OCI-M1 (cell line): ENCODE measurements around the gene OR2T35.
A peak's percentile ranks its signal among the peaks of the same experiment; 100 is the strongest.

ENCODE experiments used
- DNase-seq: peaks from one replicate; lab custom pipeline; 2025; lab: John Stamatoyannopoulos, UW

The OR2T35 gene

DNA sequence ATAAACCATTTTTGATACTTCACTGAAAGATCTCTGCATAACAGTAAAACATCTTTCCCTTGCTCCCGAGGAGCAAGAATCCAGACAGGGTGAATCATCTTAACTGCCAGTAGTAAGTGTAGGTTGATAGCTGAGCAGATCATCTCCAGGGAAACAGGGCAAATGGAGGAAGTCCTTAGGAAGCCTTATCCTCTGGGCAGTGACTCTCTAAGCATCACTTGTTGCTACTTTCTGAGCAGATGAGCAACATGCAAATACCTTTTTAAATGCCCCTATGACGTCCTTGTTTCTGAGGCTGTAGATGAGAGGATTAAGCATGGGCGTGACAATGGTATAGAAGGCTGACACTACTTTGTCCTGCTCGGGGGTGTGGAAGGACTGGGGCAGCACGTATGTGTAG lies 19.1 kb downstream of the OR2T35 start:
- no peak for DNase-seq

DNA sequence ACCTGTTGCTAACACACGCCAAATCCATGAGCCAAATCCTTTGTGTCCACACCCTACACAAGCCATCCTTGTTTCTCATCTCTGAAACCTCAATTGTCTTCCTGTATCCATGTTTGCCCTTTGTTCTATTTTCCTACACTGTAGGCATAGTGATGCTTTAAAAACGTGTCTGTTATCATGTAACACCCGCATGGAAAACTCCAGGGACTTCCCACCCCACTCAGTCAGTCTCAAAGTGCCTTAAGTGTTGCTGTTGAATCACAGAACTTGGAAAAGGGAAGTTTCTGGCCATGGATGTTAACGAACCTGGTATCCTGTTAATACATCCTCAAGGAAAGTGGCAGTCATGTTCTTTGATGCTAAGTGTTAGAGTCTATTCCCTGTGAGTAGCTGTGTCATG lies 19.9 kb downstream of the OR2T35 start:
- no peak for DNase-seq

DNA sequence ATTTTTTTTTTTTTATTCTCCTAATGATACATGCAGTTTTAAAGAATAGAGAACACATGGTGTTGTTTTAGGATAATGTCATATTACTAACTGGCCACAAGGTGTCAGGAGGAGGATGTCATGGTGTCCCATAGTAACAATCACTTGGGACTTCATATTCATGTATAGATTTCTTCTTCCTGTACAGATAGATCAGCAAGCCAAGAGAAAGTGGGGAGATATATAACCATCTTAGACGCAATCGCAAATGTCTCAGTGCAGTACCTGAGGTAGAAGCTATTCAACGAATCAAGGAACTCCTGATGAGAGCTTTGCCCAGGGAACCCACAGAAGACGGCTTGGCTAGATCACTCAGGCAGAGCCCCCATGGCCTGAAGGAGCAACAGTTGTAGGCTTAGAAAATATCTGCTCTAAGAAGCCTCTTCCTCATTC lies 22.5 kb downstream of the OR2T35 start:
- DNase-seq: peak; percentile 76

DNA sequence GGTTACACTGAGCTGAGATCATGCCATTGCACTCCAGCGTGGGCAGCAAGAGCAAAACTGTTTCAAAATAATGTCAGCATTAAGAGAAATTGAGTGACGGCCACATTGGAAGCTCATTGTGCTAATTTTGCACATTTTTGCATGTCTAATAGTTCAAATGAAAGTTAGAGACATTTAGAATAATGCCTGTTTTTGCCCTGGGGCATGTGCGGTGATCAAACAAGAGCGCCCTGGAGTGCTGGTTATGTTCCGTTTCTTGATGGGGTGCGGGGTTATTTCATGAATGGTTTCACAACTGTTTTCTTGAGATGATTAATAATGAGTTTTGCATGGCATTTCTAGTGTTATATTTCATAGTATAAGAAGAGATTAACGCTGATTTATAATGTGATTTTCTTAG lies 23.3 kb downstream of the OR2T35 start:
- no peak for DNase-seq

DNA sequence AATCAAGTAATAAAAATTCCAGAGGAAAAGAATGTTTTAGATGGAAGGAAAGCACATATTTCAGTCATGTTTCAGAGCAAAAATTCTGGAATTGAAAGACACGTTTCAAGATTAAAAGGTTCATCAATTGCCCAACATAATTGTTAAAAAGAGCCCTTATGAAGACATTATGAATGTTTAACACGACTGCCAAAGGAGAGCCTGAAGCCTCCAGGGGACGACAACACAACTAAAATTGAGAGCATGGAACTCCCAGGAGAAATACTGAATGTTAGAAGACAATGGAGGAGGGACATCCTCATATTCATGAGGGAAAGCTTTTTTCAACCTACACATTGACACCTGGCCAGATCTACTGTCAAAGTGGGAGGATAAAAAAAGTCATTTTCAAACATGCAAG lies 26.2 kb downstream of the OR2T35 start:
- DNase-seq: peak; percentile 87

DNA sequence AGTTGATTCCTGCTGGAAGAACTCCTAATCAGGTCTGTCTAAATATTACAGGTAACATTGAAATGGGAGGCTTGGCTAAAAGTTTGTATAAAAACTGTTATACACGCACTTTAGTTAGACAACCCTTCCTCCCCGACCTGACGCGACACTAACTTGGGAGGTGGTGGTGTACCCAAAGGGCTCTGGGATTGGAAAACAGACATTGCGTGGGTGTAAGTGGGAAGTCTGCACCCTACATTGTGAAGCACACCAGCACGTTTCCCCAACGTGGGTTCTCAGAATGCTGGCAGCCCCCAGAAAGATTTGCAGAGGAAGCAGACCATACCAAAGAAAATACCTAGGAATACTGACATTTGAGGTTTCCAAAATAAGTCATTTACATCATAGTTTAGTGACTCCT lies 27.0 kb downstream of the OR2T35 start:
- DNase-seq: no peak

DNA sequence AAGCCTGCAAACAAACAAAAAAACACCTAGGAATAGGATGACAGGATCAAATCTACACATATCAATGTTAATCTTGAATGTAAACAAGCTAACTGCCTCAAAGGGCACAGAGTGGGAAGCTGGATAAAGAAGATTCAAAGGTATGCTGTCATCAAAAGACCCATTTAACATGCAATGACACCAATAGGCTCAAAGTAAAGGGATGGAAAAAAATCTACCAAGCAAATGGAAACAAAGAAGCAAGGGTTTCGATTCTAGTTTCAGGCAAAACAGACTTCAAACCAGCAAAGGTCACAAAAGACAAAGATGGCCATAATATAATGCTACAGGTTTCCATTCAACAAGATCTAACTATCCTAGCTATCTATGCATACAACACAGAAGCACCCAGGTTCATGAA lies 31.3 kb downstream of the OR2T35 start:
- no peak for DNase-seq

DNA sequence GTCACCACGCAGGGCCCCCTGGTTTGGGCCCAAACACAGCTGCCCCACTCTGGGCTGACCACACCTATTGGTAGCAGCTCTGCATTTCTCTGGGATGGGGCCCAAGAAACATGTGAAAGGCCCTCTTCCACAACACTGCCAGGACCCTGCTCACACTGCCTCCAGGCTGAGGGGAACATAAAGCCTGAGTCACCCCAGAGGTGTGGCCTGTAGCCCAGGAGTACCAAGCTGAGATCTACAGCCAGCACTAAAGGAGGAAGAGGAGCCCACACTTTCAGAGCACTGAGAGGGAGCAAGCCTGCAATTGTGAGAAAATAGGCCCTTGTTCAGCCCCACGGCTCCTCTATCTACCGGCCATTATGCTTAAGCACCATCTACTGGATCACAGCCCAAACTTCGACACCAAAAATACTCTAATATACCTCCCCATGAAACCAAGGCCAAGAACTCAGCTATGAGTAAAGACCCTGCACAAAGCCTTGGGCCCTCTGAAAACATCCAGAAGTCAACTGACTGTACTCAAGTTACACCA lies 33.1 kb downstream of the OR2T35 start:
- peak; percentile 73 for DNase-seq

DNA sequence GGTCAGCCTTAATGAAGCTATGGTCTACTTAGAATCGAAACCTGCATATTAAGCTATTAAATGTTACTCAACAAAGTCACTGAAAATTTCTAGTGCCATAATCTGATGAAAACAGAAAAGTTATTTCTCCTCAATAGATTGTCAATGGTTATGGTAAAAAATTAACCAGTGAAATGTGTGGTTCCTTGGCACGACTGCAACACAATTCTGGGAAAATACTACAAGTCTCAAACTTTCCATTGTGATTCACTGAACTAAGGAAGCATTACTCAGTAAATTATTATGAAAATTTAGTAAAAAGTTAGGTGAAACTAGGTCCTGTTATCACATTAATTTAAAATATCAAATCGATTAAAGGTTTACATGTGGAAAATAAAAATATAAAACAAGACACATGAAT lies 34.8 kb downstream of the OR2T35 start:
- peak; percentile 11 for DNase-seq

DNA sequence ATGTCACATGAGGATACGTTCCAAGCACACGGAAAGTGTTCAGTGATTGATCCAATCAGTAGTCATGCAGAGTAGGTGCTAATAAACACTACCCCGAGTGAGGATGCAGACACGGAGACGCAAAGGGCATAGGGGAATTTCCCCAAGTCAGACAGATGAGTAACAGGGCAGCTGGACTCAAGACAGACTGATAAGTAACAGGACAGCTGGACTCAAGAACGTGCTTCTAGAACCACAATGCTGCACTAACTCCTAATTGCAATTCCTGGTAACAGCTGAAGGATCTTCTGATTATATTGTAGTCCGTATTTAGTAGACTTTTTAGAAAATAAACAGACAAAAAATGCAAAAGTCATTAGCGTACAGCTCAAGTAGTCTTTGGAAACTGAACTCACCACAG lies 45.7 kb downstream of the OR2T35 start:
- DNase-seq: peak; percentile 48

DNA sequence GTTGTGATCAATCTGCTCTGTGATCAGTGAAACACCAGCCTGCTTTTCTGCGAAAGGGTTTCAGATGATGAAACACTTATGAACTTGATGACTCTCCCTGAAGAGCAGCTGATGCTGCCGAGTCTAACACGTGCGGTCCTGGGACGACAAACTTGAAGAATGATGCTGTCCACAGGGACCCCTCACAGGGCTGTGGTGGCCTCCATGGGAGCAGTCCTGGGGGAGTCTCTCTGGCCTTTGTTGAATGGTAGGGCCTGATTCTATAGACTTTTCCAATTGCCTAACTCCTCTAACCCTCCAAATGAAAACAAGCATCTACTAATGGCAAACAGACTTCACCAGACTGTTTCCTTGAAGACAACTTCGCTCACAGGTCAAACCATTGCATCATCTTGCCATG lies 47.5 kb downstream of the OR2T35 start, which contains the start of gene OR2T10:
OR2T10 (minus strand) TSS at position 112 of the 400 bp plus-strand sequence. CDS start 3,932 bp downstream, outside the sequence.
- DNase-seq: no peak

DNA sequence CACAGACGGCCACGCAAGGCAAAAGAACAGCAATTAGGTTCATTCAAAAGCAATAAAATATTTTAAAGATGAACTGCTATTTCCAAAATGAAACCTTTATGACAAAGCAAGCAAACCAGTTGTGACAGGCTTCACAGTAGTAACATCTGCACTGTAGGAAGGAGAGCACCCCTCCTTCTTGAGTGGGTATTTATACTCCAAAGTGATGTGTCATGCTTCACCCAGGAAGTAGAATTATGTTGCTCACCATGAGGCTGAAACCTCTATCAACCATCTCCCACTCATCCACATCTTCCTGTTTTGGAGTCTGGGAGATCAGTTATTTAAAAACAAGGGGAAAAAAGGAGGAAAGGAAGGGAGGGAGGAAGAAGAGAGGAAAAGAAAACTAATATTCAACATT lies 48.5 kb downstream of the OR2T35 start:
- peak; percentile 85 for DNase-seq

DNA sequence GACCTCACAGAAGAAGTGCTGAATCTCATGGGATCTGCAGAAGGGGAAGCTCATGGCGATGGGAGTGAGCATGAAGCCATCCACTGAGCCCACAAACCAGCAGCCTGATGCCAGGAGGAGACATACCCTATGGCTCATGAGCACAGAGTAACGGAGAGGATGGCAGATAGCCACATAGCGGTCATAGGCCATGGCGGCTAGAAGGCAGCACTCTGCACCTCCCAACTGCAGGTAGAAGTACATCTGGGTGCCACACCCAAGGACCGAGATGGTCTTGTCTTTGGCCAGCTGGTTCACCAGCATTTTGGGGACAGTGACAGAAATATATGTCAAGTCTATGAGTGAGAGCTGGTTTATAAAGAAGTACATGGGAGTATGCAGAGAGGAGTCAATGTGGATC lies 51.9 kb downstream of the OR2T35 start:
- DNase-seq: no peak

DNA sequence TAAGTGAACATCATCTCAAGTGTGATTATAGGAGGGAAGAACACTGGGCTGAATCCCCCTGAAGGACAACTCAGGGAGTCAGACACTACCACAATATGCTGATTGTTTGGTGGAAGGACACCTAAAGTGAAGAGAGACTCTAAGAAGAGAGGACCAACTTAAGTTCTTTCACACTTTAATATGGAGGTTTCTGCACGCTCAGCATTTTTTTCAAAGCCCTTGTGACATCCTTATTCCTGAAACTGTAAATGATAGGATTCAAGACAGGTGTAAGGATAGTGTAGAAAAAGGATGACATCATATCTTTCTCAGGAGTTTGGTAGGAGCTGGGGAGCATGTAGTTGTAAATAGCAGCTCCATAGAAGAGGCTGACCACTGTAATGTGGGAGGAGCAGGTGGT lies 52.4 kb downstream of the OR2T35 start:
- no peak for DNase-seq

DNA sequence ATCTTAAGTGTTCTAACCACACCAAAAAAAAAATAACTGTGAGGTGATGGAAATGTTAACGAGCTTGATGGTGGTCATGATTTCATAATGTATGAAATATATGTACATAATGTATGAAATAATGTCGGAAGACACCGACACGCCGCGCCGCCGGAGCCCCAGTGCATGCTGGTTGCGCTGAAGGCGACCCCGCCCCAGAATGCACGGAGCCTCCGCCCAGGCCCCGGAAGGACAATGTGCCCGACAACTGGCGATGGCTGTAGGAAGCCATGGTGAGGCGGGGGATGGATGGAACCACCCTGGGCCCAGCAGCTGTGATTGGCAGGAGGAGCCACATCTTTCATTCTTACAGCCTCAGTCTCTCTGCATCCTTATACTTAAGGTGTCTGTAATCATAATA lies 55.0 kb downstream of the OR2T35 start:
- no peak for DNase-seq

DNA sequence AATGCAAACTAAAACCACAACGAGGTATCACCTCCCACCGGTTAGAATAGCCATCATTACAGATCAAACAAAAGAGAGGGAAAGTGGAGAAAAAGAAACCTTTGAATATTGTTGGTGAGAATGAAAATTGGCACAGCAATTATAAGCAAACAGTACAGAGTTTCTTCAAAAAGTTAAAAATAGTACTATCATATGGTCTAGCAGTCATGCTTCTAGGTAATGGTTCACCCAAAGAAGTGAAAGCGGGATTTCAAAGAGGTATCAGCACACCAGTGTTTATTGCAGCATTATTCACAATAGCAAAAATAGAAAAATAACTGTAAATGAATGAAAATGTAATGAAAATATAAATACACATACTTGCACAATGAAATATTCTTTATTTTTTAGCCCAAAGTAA lies 55.7 kb downstream of the OR2T35 start:
- no peak for DNase-seq
